Prostate gland (tissue), 2 donors: ENCODE measurements around the gene ADCY7.

Experiments used
- CTCF ChIP-seq, 4 experiments: fragments of 200-600 bp in 2 of 4; fragments of 450-650 bp in 2 of 4; sonication (generic) in 2 of 4; IDR thresholded peaks; 1 replicate in 3 of 4; 2 replicates in 1 of 4; pipeline ENCODE4 v1.5.1; 2016 to 2019; ENCODE audit warnings: antibody characterized with exemption in 4 of 4, mild to moderate bottlenecking in 2 of 4, moderate library complexity in 2 of 4
- POLR2A ChIP-seq: fragments of 450-650 bp; IDR thresholded peaks from one replicate; pipeline ENCODE4 v1.6.1; 2016; ENCODE audit warnings: antibody characterized with exemption, mild to moderate bottlenecking
- POLR2AphosphoS5 ChIP-seq: sonication (generic); formaldehyde crosslinking; IDR thresholded peaks from one replicate; pipeline ENCODE4 v1.6.1; 2017; ENCODE audit warnings: antibody characterized with exemption

- TF ChIP-seq POLR2A (no peak), CTCF (IDR thresholded peaks at IDR 0.05) (no peak), POLR2AphosphoS5 (no peak)
Measured at GRCh38 chr16:50309156-50309526, 42.8 kb downstream of the ADCY7 start.
